ENCODE data around the gene RRH.
"Not testable (repeated sequence)": the region's sequence is repeated elsewhere in the genome, so short reads cannot be mapped to it uniquely, and the experiment has no call there.

The RRH gene

GRCh38 chr4:109847896-109848442 lies 20.2 kb downstream of the RRH start, which contains the start of gene LRIT3:
Gene LRIT3, plus strand, starts transcription at chr4:109848107. Its CDS starts 95 bp downstream, at chr4:109848202.
- no peak for DNase-seq

DNA sequence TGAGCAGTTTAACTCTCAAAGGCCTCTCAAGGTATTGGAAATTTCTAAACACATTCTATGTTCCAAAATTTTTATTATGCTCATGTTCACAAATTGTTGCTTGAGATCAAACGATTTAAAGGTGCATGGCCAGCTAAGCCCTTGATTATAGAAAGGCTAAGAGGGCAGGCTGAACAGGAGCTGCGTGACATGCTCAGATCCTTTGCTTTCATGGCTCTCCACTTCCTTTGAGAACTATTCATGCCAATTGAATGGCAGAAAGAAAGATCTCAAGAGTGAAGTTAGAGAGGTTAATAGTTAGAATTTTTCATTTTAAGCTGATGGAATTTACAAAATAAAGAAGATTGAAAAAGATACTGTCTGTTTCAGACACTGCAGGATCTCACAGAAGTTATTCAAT lies 20.7 kb downstream of the RRH start:
- no peak for DNase-seq

DNA sequence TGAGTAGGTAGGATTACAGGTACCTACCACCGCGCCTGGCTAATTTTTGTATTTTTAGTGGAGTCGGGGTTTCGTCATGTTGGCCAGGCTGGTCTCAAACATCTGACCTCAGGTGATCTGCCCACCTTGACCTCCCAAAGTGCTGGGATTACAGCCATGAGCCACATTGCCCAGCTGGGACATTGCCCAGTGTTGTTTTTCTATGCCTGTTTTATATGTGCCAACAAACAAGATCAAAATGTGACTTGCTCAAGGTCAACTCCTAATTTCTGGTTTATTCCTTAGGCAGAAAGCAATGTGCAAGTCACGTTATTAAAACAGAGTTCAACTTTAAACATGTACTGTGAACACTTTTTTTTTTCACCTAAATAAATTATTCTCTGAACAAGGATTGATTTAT lies 22.8 kb downstream of the RRH start:
- DNase-seq = no peak

DNA sequence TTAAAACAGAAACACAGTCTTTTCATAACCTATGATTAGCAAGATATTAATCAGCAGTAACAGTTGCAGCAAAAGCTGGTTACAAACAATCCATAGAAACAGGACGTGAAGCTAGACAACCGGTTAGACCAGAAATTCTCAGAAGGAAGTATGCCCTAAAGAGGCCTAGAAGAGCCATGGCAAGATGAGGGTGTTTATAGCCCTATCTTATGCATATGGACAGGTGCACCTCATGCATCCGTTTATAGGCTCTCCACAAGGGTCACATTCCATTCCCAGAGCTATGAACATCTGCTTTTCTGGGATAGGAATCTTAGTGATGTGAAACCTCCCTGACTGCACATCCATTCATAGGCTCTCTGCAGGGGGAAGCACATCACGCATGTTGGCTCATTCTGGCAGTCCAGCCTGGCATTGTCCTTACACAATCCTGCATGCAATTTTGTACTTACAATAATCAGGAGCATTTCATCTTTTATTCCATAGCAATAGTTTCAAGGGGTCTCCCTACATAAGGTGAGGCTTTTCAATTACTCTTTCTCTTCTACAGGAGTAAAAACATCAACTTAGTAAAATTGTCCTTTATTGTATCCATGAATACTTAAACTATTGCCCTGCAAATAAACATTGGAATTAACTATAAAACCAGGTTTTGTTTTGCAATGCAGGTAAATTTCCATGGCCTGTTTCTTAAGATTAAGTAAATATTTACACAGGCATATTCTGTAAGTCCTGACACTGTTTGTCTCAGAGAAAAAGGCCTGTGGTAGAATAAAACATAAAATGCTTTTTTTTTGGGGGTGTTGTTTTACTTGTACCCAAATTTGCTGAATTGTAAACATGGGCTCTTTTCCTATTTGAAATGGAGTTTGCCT lies 31.9 kb downstream of the RRH start:
- DNase-seq = not testable (repeated sequence)

- no peak for DNase-seq
Observed at GRCh38 chr4:109861271-109861670, 33.5 kb downstream of the RRH start.

DNA sequence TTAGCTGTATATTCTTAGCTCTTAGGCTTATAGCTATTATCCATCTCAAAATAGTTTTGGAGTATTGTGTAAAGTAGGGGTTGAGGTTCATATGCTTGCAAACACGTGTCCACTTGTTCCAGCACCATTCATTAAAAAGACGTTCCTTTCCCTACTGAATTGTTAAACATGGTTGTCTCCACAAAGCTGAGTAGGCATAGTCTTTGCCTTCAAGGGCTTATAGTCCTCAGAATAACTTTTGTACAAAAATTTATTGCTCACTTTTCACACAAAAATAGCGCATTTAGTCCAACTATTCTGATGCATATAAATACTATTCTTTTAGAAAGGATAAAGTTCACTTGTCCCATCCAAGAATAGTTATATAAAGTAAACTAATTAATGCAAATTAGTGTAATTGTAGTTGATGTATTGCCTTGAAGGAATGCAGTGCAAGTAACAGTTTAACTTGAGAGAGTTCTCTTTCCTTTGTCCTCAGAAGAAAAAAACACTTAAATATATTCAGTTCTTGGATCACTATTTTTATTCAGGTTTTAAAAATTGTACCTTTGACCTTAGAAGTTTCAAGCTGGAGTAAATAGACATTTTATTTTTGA lies 34.2 kb downstream of the RRH start:
- DNase-seq = no peak

DNA sequence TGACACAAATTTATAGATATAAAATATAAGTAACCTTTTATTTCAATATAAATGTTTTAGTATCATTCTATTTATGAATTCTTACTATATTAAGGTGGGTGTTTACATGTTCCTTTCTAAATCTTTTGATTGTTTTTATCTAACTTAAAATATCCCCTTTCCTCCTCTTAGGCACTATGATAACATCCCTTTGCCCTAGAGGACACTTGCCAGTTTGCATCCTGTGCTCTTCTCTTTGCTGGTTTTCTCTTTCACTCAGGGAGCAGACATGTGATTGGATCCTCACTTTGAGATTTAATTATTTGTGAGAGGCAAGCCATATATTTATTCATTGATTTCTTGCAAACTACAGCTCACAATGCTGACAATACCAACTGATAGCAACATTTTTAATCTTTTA lies 36.4 kb downstream of the RRH start:
- no peak for DNase-seq

- no peak for DNase-seq
Observed at GRCh38 chr4:109870061-109870460, 42.3 kb downstream of the RRH start.

DNA sequence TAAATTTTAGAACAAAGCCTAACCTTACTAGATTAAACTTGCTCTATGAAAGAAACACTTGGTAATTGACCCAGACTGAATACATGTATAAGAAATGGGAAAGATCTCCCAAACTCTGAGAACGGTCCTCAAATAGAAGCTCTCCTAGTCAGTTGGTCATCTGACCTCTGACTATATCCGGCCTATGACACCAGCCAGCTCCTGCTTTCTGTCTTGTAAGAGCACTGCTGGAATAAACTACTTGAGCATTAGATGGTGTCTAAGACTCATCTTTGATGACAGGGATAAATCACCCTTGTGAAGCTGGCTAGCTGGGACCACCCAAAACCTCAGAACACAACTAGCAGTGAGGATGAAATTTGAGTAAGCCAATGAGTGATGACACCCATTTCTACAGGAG lies 44.3 kb downstream of the RRH start:
- no peak for DNase-seq

GRCh38 chr4:109872950-109873656 lies 45.3 kb downstream of the RRH start:
- DNase-seq = no peak

GRCh38 chr4:109873791-109874514 lies 46.2 kb downstream of the RRH start:
- DNase-seq = no peak

DNA sequence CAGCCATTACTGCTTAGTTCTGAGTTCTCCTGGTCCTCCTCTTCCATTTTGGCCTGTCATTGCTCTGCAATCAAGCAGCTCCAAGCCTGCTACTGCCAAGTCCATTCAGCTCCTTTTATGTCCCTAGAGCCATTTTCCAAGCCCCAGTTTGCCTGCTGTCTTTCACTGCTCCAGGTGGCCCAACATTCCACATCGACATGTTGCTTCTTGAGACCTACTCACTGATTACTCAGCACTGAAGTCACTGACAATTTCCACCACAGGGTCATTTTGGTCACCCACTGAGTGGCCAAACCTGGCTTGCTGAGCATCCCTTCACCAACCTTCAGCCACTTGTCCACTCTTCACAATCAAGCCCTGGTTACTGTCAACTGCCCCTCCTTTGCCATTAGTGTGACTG lies 47.3 kb downstream of the RRH start:
- no peak for DNase-seq

DNA sequence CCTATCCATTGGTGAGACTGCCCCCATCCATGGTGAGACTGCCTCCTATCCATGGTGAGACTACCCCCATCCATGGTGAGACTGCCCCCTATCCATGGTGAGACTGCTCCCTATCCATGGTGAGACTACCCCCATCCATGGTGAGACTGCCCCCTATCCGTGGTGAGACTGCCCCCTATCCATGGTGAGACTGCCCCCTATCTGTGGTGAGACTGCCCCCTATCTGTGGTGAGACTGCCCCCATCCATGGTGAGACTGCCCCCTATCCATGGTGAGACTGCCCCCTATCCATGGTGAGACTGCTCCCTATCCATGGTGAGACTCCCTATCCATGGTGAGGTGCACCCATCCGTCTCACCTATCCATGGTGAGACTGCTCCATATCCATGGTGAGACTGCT lies 47.8 kb downstream of the RRH start:
- DNase-seq = not testable (repeated sequence)

DNA sequence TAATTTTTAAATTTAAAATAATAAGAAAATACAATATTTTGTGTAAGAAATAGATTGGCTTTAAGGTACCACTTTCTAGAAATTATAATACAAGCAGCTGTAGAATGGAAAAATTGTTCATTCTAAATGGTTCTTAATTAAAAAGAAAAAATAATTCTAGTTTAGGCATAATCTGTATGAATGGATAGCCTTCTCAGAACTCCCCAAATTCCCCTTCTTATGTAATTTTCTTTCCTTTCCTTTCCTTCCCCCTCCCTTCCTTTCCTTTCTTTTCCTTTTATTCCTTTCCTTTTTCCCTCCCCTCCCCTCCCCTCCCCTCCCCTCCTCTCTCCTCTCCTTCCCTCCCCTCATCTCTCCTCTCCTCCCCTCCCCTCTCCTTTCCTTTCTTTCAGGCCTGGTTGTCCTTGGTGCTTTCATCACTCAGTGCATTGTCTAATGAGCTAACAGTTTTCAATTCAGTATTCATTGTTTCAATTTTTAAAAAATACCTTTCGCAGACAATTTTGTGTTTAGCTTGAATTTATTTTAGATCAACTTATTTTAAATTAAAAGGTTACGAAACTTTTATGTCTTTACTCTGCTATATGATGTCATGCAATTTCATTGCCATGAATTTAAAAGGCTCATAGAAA lies 49.0 kb downstream of the RRH start:
- DNase-seq = no peak

DNA sequence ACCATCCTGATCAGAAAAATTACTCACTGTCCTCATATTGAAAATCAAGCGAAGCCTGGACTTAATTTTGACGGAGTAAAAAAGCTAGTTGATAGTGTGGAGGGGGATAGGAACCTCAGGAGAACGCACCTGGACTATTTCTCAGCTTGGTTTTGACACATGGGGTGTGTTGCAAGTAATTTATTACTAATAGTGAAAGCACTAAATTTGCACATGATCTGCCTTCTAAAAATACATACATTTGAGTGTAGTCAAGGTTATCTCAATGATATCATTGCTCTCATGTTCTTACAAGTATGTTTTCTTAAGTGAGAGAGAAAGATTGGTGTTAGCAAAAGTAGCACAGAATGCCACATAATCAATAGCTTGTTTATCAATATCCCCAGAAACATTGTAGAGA lies 49.6 kb downstream of the RRH start:
- no peak for DNase-seq

DNA sequence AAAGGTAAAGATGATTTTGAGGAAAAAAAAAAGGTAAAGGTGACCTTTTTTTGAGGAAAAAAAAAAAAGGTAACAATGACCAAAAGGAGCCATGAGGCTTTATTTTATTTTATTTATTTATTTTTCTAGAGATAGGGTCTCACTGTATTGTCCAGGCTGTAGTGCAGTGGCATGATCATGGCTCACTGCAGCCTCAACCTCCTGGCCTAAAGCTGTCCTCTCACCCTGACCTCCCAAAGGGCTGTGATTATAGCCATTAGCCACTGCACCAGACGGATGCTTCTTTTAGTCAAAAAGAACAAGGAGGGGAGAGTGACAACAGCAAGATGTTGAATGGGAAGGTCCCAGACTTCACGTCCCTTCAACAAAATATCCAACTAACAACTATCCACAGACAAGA lies 50.6 kb downstream of the RRH start:
- DNase-seq = no peak

DNA sequence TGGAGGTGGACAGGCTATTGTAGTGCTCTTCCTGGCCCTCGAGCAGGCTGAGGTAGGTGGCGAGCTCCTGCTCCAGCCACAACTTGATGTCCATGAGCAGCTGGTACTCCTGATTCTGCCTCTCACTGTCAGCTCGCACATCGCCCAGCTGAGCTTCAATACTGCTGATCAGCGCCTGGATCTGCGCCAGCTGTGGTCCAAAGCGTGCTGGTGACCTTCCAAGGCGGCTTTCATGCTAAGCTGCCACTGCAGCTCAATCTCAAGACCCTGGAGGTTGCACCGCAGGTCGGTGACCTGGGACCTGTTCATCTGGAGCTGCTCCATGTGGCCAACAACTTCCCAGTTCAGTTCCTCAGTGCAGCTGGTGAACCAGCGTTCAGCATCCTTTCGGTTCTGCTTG lies 51.3 kb downstream of the RRH start:
- DNase-seq = no peak

DNA sequence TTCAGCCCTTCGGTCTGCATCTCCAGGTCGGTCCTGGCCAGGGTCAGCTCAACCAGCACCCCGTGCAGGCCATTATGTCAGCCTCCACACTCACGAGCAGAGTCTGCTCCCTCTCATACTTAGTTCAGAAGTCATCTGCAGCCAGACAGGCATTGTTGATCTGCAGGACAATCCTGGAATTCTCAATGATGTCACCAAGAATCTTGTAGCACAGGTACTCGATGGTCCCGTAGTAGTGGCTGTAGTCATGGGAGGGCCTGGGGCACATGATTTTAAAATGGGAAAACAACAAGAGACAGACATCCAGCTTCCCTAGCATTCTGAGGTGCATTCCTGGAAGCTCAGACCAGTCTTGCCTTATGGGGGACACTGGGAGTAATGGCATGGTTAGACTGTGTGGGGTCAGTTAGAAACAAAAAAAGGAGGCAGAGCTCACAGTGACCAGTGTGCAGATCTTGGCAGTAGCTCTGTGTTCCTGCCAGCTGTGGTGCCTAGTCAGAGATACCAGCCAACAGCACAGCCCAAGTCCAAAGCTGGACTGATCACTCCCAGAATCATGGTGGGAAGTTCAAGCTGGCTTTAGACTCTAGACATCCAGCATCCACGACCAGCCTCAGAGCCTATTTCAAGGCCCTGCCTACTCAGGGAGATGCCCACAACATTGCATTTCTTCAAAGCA lies 52.0 kb downstream of the RRH start:
- no peak for DNase-seq

DNA sequence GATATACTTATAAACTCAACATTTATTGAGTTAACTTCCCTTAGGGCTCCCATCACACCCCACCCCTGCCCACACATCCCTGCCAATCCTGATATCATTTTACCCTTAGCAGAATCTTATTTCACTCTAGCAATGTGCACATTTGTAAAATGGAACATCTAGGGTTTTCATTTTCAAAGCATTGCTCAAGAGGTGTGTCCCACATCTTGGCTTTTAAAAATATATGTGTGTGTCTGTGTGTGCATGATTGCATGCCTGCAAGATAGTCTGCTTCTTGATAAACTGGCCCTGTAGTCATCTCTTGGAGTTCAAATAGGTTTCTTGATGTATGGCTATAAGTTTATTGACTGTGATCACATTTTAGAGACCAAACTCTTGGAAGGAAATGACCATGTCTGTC lies 58.5 kb downstream of the RRH start:
- no peak for DNase-seq

DNA sequence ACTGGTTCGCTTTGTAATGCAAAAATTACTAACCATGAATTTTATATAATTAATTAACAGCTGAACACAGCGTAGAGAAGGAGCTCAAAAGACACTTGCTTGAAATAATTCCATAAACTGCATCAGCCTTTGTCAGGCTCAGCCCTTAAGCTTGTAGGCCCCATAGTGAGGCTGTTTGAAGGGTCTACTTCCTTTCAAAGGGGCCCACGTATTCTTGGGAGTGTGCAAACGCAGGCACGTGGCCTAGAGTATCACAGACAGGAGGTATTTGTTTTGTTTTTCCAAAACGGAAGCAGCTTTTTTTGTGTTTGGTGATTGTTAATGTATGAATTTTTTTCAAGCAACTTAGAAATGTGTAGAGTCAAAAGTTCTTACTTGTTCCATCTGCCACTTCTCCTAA lies 59.3 kb downstream of the RRH start:
- DNase-seq = no peak

DNA sequence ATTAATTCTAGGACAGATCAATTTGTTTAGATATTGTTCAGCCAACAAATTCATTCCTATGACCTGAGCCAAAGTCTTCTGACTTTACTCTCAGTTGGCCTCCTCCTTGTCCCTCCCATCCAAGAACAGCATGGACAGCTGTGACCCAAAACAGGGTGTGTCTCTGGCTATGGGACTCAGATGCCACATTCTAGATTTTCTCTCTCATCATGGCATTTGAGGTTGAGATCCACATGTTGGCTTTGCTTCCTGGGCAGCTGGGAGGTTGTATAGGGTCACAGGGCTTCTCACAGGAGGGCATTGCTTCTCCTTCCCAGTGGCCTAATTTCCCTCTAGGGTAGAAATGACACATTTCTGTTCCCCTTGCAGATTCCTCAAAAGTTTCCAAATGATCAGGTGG lies 62.3 kb downstream of the RRH start:
- no peak for DNase-seq

All from NCI-H146 (cell line).